Measurements from ENCODE around the gene AKR1A1. TPM values are rescaled to one million over a fixed set of nuclear protein-coding genes. Genes with fewer than 3 reads are reported as not detected.
"Not testable (repeated sequence)": the region's sequence is repeated elsewhere in the genome, so short reads cannot be mapped to it uniquely, and the experiment has no call there.

The AKR1A1 gene
- total RNA-seq, 1 donor from 2014 or later, result 47.3 TPM

DNA sequence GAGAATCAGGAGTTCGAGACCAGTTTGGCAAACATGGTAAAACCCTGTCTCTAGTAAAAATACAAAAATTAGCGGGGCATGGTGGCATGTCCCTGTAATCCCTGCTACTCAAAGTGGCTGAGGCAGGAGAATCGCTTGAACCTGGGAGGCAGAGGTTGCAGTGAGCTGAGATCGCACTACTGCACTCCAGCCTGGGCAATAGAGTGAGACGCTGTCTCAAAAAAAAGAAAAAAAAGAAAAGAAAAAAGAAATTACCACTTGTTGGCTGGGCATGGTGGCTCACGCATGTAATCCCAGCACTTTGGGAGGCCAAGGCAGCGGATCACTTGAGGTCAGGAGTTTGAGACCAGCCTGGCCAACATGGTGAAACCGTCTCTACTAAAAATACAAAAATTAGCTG is 46.1 kb downstream of the AKR1A1 start:
- DNase-seq (ENCODE audit: low spot score); intact Hi-C loops (cut with DNase I): not testable (repeated sequence)

DNA sequence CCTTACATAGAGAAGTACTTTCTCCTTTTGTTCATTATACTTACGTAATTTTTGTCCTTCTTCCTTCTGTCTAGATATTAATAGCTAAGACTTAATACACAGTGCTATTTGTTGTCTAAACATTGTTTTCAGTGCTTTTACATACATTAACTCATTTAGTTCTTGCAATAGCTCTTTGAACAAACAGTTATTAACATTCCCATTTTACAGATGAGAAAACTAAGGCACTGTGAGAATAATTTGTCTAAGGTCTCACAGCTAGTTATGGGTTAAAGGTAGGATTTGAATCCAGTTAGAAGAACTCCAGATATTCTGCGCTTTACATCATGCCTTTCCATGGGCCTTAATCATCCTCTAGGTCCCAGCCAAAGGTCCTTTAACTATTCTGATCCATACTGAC is 53.6 kb downstream of the AKR1A1 start:
- intact Hi-C loops (cut with DNase I), result loop anchor here (10.0 kb wide), 1 partner anchor 251 kb away; no protein-coding TSS in a partner anchor

DNA sequence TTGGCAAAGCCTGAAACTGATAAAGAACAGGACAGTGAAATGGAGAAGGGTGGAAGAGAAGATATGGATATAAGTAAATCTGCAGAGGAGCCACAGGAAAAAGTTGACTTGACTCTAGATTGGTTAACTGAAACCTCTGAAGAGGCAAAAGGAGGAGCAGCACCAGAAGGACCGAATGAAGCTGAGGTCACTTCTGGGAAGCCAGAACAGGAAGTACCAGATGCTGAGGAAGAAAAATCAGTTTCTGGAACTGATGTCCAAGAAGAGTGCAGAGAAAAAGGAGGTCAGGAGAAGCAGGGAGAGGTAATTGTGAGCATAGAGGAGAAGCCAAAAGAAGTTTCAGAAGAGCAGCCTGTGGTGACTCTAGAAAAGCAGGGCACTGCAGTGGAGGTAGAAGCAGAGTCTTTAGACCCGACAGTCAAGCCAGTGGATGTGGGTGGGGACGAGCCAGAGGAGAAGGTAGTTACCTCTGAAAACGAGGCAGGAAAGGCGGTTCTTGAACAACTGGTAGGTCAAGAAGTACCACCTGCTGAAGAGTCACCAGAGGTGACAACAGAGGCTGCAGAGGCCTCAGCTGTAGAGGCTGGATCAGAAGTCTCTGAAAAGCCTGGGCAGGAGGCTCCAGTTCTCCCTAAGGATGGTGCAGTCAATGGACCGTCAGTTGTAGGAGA is 56.9 kb downstream of the AKR1A1 start:
- no peak for DNase-seq (ENCODE audit: low spot score)
- intact Hi-C loops (cut with DNase I), result loop anchor here (10.0 kb wide), 1 partner anchor 247 kb away; no protein-coding TSS in a partner anchor

More for the DNA sequence above, 53.6 kb downstream of the AKR1A1 start:
- DNase-seq (ENCODE audit: low spot score), result no peak

DNA sequence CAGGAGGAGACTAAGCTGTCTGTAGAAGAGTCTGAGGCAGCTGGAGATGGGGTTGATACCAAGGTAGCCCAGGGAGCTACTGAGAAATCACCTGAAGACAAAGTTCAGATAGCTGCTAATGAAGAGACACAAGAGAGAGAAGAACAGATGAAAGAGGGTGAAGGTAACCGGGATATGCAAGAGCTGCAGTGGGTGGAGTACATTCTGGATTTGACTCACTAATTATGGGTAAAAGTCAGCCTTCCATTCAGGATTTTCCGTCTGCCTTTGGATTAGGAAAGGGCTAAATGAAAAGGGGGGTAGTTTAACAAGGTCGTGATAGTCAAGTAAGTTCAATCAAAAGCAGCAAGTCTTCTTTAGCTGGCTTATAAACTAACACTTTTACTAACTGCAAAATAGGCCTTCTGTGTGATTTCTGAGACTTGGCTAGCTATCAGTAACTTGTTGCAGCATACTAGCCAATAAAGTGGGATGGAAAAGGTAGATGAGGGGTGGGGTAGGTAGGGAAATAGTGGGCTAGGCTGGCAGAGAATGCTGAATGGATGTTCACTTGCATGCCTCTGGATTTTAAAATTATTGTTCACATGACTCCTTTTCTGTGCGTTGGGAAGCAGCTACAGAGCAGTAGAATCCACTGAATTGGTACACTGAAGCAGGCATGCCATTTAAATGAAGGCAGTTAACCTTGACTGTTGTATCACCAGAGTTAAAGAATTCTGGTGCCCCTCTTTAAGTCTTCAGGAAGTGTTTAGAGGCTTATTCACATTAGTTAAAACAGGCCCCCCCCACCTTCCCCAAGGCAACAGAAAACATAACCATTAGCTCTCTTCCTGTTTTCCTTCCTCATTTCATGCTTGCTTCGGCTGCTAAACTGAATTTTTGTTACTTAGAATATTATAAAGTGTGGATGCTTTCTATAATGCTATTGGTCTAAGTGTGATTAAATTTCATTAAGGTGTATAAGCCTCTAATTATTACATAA is 57.8 kb downstream of the AKR1A1 start:
- intact Hi-C loops (cut with DNase I), result loop anchor here (10.0 kb wide), 1 partner anchor 246 kb away; no protein-coding TSS in a partner anchor
- no peak for DNase-seq (ENCODE audit: low spot score)

DNA sequence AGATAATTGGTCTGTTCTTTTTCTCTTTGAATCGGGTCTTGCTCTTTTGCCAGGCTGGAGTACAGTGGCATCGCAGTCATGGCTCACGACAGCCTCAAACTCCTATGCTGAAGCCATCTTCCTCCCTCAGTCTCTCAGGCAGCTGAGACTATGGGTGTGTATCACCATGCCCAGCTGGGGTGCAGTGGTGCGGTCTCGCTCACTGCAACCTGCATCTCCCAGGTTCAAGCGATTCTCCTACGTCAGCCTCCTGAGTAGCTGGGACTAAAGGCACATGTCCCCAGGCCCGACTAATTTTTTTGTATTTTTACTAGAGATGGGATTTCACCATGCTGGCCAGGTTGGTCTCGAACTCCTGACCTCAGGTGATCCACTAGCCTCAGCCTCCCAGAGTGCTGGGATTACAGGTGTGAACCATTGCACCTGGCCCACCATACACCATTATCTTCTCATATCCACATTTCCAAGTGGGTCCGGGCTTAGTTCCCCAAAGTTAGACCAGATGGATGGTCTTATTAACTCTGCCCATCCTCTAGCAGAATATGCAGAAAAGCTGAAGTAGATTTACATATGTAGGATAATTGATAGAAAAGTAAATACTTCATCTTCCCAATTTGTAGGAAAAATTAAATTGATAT is 60.1 kb downstream of the AKR1A1 start:
- intact Hi-C loops (cut with DNase I), result no loop called here
- no peak for DNase-seq (ENCODE audit: low spot score)

DNA sequence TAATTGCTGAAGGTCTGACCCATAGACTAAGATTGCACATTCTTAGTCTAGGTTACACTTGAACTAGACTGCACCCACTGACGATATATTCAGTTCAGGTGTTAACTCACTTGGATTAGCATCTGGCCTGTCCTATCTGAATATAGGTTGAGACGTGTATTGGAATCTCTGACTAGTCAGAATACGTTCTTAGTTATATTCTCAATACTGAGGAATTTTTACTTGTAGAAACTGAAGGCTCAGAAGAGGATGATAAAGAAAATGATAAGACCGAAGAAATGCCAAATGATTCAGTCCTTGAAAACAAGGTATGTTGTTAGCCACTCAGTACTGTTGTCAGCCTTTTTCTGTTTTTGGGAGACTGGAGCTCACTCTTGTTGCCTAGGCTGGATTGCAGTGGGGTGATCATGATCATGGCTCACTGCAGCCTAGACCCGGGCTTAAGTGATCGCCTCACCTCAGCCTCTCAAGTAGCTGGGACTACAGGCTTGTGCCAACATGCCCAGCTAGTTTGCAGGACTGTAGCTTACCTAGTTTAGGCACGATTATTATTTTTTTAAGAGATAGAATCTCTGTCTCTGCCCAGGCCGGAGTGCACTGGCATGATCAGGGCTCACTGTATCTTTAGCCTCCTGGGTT is 62.4 kb downstream of the AKR1A1 start:
- intact Hi-C loops (cut with DNase I), result no loop called here
- no peak for DNase-seq (ENCODE audit: low spot score)

DNA sequence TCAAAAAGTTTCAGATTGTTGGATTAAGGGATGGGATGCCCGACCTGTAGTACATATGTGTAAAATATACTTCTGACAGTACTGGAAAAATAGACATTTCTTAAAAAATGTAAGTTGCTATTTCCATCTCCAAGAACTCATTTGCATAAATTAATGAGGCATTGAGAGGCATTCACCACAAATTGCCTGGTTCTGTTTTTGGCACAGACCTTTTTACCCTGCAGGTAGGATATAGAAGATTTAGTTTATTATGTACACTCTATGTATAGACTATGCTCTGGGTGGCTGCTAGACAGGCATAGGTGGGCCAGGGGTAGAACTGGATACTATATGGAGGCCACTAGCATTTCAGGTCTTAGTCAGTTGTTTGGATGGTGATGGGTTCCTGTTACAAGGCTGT is 65.3 kb downstream of the AKR1A1 start:
- no peak for DNase-seq (ENCODE audit: low spot score)
- intact Hi-C loops (cut with DNase I), result no loop called here

DNA sequence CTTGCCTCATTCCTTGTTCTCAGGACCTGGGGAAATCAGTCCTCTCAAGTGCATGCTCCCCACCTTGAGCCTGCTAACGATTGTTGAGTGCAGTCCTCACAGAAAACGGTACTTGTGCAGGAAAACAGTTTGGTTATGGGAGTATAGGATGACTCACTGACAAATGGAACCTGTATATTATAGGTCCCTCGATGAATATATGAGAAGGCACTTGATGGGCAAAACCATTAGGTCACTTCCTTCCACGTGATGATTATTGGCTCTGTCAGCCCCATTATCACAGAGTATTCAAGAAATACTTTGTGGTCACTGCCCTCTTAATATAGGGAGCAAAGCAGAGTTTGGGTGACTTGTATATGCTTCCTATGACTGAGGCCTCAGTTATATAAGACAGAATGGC is 67.0 kb downstream of the AKR1A1 start:
- intact Hi-C loops (cut with DNase I), result no loop called here
- no peak for DNase-seq (ENCODE audit: low spot score)

DNA sequence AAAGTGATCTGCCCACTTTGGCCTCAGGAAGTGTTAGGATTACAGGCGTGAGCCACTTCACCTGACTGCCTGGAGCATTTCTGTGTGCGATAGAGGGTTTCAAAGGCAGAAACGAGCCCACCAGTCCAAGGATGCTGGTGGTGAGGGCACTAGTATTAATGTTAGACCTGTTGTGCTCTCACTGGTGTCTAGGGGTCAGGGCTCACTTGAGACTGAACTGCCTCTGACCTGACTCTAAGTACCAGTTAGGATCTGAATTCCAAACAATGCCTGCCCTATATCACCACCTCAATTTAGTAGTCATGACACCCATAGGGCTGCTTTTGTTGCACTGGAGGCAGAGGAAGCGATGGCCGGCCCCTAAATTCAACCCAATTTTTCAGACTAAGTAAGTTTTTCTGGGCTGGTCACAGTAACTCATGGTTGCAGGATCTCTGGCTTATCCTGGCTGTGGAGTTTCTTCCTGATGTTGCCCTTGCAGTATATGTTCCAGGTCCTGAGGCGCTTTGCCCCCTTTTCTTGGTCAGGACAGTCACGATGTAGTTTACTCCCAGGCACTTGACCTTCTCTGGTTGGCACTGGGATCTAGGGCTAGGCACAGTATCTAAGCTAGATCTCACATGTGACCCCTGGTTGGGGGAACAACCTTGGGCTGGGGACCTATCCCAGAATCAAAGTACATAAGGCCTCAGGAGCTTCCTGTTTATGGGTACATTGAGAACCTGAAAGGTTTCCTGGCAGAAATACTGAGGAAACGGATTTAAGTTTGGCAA is 68.7 kb downstream of the AKR1A1 start:
- intact Hi-C loops (cut with DNase I), result no loop called here
- DNase-seq (ENCODE audit: low spot score), result no peak

Other genes with a start within 250 kb of the AKR1A1 start
- not detected for gene HPDL, start 223.9 kb upstream of the AKR1A1 start, total RNA-seq
- gene TOE1, start 210.7 kb upstream of the AKR1A1 start, total RNA-seq, result 3.5 TPM
- gene MUTYH, start 210.4 kb upstream of the AKR1A1 start, total RNA-seq, result 11.2 TPM
- gene TESK2, start 59.7 kb upstream of the AKR1A1 start, total RNA-seq, result 1.0 TPM
- gene CCDC163, start 50.8 kb upstream of the AKR1A1 start, total RNA-seq, result 0.38 TPM
- gene MMACHC, start 50.5 kb upstream of the AKR1A1 start, total RNA-seq, result 8.7 TPM
- 267 TPM for gene PRDX1, start 28.9 kb upstream of the AKR1A1 start, total RNA-seq
- 30.1 TPM for gene NASP, start 33.2 kb downstream of the AKR1A1 start, total RNA-seq
- gene CCDC17, start 73.2 kb downstream of the AKR1A1 start, total RNA-seq, result 1.2 TPM
- 80.6 TPM for gene GPBP1L1, start 135.7 kb downstream of the AKR1A1 start, total RNA-seq
- gene TMEM69, start 137.4 kb downstream of the AKR1A1 start, total RNA-seq, result 21.0 TPM
- gene IPP, start 199.8 kb downstream of the AKR1A1 start, total RNA-seq, result 17.2 TPM